ENCODE measurements around the gene ISM1.

DNA sequence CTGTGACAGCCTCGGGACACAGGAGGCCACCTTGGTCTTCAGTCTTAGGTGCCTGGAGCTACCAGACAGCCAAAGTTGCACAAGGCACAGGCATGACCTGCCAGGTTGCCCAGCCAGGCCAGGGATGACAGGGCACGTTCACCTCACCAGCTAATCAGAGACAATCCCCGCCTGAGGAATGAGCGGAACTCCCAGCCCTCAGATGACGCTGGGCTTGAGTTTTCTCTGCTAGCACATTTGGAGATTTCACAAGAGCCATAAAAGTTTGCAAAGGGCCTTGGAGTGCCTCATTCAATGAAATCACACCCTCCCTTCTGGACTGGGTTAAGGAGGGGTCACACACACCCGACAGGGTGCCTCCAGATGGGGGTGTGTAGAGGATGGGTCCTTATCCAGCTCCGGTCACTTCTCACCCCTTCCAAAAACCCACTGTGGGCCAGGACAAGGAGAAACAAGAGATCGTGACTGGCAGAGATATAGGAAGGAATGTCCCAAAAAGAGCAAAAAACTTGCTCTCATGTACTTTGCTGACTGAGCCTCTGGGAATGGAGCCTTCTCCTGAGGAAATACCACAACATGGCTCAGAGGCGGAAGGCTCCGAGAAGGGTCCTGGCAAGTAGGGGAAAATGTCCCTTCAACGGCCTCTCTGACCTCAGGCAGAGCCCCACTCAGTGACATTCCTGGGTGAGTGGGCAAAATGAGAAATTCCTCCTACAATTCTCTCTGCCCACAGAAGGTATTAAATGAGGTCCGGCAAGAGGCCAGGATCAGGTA lies 121.6 kb downstream of the ISM1 start:
- TF ChIP-seq, protein P1, sequence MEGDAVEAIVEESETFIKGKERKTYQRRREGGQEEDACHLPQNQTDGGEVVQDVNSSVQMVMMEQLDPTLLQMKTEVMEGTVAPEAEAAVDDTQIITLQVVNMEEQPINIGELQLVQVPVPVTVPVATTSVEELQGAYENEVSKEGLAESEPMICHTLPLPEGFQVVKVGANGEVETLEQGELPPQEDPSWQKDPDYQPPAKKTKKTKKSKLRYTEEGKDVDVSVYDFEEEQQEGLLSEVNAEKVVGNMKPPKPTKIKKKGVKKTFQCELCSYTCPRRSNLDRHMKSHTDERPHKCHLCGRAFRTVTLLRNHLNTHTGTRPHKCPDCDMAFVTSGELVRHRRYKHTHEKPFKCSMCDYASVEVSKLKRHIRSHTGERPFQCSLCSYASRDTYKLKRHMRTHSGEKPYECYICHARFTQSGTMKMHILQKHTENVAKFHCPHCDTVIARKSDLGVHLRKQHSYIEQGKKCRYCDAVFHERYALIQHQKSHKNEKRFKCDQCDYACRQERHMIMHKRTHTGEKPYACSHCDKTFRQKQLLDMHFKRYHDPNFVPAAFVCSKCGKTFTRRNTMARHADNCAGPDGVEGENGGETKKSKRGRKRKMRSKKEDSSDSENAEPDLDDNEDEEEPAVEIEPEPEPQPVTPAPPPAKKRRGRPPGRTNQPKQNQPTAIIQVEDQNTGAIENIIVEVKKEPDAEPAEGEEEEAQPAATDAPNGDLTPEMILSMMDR (IDR thresholded peaks at IDR 0.05) = no peak
- no peak for TF ChIP-seq POLR2A (IDR thresholded peaks at IDR 0.05)
